ENCODE results near the gene PRG3.

Gene PRG3

GRCh38 chr11:57380975-57381374, at the start of gene PRG3:
Gene PRG3, minus strand, starts transcription at chr11:57381150. Its CDS starts 442 bp downstream, at chr11:57380708.
- DNase-seq = no peak

- peak; percentile 25 for DNase-seq
Observed at GRCh38 chr11:57429946-57430345, 49.0 kb upstream of the PRG3 start.

GRCh38 chr11:57428643-57429042, 47.7 kb upstream of the PRG3 start:
- DNase-seq = no peak

- no peak for DNase-seq
Observed at GRCh38 chr11:57427727-57428082, 46.8 kb upstream of the PRG3 start.

- DNase-seq = no peak
Observed at GRCh38 chr11:57426929-57427726, 46.2 kb upstream of the PRG3 start, which contains the start of gene SLC43A3. Gene SLC43A3, minus strand, starts transcription at chr11:57427121. Its CDS starts 949 bp downstream, at chr11:57426172.

- DNase-seq = peak; percentile 57
Observed at GRCh38 chr11:57426439-57426928, 45.5 kb upstream of the PRG3 start.

- peak; percentile 57 for DNase-seq
Observed at GRCh38 chr11:57425565-57426438, 44.9 kb upstream of the PRG3 start.

- peak; percentile 57 for DNase-seq
Observed at GRCh38 chr11:57424792-57425564, 44.0 kb upstream of the PRG3 start.

GRCh38 chr11:57424137-57424791, 43.3 kb upstream of the PRG3 start:
- no peak for DNase-seq

GRCh38 chr11:57422669-57423068, 41.7 kb upstream of the PRG3 start:
- no peak for DNase-seq

- DNase-seq = no peak
Observed at GRCh38 chr11:57421805-57422204, 40.9 kb upstream of the PRG3 start.

- no peak for DNase-seq
Observed at GRCh38 chr11:57421066-57421465, 40.1 kb upstream of the PRG3 start.

GRCh38 chr11:57419146-57419545, 38.2 kb upstream of the PRG3 start:
- no peak for DNase-seq

- DNase-seq = no peak
Observed at GRCh38 chr11:57418131-57418530, 37.2 kb upstream of the PRG3 start.

- no peak for DNase-seq
Observed at GRCh38 chr11:57417056-57417455, 36.1 kb upstream of the PRG3 start.

GRCh38 chr11:57416436-57416835, 35.5 kb upstream of the PRG3 start:
- no peak for DNase-seq

GRCh38 chr11:57414612-57415212, 33.8 kb upstream of the PRG3 start:
- DNase-seq = no peak

GRCh38 chr11:57413681-57414080, 32.7 kb upstream of the PRG3 start:
- no peak for DNase-seq

GRCh38 chr11:57410287-57410686, 29.3 kb upstream of the PRG3 start:
- no peak for DNase-seq

GRCh38 chr11:57409321-57410100, 28.6 kb upstream of the PRG3 start:
- DNase-seq = no peak

GRCh38 chr11:57408771-57409170, 27.8 kb upstream of the PRG3 start:
- DNase-seq = no peak

All from NCI-H510A treated with DMSO at 0.1 percent for 48 hours (cell line).